Fibroblast of gingiva (primary cell): ENCODE data around the gene ELOVL1.
A peak's percentile ranks its signal among the peaks of the same experiment; 100 is the strongest.
"Not testable (repeated sequence)": the region's sequence is repeated elsewhere in the genome, so short reads cannot be mapped to it uniquely, and the experiment has no call there.

Experiments
- DNase-seq: peaks from one replicate; pipeline ENCODE4 v3.0.0-alpha.2; 2011; ENCODE audit warnings: low read depth

The ELOVL1 gene

DNA sequence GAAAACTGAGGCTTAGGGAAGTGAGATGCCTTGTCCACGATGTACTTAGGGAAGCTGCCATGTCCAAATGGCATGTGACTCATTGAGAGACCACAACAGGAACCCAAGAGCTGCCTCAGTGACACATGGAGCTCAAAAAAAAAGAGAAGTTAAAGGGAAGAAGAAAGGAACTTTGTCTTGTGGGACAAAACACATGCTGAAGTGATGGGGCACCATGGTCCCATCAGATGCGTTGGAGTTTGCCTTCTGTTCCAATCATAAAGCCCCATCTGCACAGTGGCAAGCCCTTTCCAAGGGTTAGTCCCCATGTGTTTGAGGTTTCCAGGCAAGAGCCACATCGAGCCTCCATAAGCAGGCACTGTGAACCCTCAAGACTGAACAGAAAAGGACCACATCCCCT lies 13.8 kb upstream of the ELOVL1 start:
- DNase-seq: no peak

GRCh38 chr1:43379476-43379875 lies 11.7 kb upstream of the ELOVL1 start:
- no peak for DNase-seq

- no peak for DNase-seq
These were observed 10.0 kb upstream of the ELOVL1 start for GRCh38 chr1:43377831-43378230.

- DNase-seq: no peak
These were observed 9.0 kb upstream of the ELOVL1 start for GRCh38 chr1:43376723-43377235.

DNA sequence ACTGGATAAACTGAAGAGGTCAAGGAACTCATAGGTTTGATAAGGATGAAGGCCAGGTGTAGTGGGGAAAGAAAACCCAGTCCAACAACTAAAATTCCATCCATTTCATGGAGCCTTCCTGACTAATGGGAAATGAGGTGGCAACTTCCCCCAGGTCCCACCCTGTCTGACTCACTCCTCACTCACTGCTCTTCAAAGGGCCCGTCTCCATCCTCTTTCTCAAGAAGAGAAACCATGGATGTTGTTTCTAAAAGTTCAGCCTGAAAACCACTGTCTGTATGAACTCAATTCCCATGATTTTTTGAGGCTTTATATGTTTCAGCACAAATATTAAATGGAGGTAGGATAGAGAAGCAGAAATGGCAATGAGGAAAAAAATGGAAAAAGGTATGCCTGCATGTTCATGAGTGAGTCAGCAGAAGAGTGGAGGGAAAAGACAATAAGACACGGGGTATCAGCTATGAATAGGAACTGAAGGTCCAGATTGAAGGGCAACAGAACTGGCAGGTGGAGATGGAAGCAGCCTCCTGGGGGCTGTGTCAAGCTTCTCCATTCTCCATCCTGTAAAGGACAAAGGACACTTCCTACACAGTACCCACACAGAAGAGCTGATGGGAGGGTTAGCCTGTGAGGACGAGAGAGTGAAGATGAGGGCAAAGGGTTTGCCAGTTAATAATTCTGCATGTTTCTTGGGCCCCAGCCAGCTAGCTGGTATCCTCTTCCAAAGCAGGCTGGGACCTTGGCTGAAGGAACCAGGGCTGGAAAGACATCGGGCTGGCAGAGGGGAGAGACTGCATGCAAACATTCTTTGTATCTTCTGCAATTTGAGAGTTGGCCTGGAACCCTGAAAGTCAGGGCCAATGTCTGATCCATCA lies 5.5 kb upstream of the ELOVL1 start:
- peak; percentile 39 for DNase-seq

DNA sequence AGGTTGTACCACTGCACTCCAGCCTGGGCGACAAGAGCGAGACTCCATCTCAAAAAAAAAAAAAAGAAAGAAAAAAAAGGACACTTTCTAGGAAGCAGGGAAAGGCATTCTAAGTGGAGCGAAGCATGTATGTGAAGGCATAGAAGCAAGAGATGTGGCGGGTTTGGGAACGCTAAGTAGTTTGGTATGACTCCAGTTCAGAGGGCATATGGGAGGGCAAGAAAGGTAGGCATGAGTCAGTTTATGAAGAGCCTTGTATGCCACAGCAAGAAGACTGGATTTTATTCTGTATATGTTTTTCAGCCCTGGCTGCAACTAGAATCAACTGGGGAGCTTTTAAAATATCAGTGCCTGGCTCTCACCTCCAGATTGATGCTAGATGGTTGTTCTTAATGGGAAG lies 4.4 kb upstream of the ELOVL1 start:
- DNase-seq: no peak

GRCh38 chr1:43370564-43370963 lies 2.8 kb upstream of the ELOVL1 start:
- no peak for DNase-seq

- not testable (repeated sequence) for DNase-seq
These were observed 2.0 kb upstream of the ELOVL1 start for GRCh38 chr1:43369779-43370178.

- no peak for DNase-seq
These were observed 822 bp upstream of the ELOVL1 start for GRCh38 chr1:43368646-43369020.

DNA sequence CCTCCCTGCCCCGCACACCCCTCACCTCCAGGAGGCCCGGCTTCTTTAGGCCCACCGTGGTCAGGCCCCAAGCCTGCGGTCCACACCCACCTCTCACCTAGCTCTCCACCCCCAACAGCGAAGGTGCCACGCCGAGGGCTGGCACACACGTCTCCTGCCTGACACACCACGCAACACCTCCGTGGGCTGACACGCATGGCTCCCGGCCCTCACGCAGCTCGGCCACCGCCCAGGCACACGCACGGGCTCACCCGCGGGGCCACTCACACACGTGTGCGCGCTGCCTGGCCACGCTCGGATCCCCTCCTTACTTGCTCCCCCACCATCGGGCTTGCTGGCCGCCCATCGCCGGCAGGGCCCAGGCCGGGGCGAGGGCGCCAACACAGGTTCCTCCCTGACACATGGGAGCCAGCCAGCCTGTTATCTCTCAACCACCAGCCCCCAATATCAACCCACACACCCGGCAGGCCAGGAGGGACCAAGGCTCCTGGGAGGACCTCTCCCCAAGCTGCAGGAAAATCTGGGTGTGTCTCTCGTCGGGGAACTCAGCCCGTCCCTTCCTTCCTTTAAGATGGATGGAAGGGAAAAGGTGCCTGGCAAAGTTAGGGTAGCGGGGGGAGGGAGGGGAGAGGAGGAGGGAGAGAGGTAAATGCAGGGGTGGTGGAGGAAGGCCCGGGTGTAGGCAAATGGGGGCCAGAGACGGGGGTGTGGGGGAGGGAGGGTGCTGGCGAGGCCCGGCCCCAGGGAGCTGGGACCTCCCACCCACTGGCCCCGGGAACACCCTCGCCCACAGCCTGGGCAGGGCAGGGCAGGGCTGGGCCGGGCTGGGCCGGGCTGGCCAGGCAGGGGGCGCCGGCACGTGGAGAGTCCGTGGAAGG lies 546 bp downstream of the ELOVL1 start:
- DNase-seq: no peak

- DNase-seq: no peak
These were observed 1.2 kb downstream of the ELOVL1 start for GRCh38 chr1:43366601-43367025.

DNA sequence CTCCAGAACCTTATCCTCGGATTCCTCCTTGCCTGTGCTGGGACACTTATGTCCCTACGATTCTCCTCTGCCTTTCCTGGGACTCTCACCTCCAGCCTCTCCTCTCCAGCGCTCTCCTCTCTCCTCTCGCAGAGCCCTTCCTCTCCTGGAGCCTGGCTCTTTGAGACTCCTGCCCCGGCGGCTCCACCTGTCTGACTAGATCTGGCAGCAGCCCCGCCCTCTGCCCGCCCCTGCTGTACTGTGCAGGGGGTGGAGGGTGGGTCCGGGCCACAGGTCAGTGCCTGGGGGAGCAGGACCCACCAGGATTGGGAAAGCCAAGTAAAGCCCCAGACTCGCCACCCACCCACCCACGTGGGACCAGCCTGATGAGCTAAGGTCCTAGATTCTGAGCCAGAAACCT lies 1.6 kb downstream of the ELOVL1 start:
- no peak for DNase-seq

DNA sequence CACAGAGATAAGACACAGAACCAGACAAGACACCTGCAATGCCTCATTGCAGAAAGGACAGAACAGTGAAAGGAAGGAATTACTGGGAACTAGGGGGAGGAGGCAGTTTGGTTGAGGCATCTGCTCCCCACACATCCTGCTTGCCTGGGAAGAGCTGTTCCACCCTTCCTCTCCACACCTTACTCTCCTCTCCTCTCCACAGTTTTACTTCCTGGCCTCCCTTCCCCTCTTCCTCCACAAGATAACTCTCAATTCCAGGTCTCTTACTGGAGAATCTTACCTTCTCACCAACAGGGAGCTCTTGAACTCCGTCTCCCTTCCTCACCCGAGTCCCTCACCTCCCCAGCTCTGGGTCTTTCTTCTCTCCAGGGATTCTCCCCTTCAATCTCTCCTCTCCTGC lies 2.1 kb downstream of the ELOVL1 start:
- DNase-seq: no peak

GRCh38 chr1:43363935-43364525 lies 3.8 kb downstream of the ELOVL1 start:
- no peak for DNase-seq

DNA sequence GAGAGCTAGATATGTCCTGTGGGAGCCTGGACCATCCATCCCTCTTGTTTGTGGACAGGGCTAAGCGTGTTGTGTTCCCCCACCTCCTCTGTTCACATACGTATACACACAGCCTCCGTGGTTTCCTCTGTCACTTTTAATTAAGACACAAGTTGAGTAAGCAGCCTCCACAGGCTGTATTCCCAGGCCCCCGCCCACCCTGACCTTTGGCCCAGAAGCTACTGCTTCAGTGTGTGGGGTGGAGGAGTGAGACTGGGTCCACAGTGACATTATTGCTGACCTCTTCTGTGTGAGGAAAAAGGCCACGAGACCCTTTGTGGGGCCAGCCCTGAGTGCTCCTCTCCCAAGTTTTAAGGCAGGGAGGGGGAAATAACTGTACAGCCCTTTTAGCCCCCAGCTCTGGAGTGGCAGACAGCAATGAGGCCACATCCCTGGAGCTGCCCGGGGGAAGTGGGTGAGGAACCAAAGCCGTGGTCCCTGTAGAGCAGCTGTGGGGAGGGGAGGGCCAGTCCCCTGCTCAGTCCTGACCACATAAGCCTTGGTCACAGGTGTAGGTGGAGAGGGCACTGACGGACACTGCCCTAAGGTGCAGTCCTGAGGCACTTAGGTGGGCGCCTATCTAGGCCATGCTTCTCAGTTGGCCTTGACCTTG lies 4.4 kb downstream of the ELOVL1 start:
- peak; percentile 35 for DNase-seq

- DNase-seq: no peak
These were observed 7.2 kb downstream of the ELOVL1 start for GRCh38 chr1:43360616-43361015.

DNA sequence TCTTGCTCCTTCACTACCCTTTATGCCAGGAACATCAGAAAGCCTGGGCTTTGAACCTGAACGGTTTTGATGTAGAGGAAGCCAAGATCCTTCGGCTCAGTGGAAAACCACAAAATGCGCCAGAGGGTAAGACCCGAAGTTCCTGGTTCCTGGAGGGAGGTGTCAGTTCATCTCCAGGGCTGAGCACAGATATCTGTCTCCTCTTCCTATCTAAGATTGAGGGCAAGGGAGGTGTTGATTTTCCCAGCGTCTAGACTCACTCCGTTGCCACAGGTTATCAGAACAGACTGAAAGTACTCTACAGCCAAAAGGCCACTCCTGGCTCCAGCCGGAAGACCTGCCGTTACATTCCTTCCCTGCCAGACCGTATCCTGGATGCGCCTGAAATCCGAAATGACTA lies 8.1 kb downstream of the ELOVL1 start:
- no peak for DNase-seq

- peak; percentile 92 for DNase-seq
These were observed 8.8 kb downstream of the ELOVL1 start, which contains the start of gene CDC20 for GRCh38 chr1:43358746-43359693. Gene CDC20 (plus strand): TSS chr1:43358981. CDS start chr1:43359216, 235 bp downstream.

- peak; percentile 31 for DNase-seq
These were observed 9.6 kb downstream of the ELOVL1 start for GRCh38 chr1:43358121-43358745.

DNA sequence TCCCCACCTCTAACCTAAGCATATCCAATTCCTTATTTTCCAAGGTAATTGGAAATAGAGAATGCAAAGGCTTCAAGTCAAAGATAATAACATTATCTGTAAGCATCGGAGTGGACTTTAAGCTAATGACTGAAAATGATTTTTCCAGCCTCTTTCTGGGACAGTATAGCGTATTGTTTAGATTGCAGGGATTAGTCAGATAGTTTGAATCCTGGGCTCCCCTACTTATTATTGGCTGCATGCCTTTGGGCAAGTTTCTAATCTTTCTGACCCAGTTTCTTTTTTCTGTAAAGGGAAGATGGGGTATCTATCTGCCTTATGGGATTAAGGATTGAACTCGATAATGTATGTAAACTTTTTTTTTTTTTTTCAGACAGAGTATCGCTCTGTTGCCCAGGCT lies 10.6 kb downstream of the ELOVL1 start:
- no peak for DNase-seq
